Cardiac fibroblast (primary cell): Measurements from ENCODE around the gene DLG5.
A peak's percentile ranks its signal among the peaks of the same experiment; 100 is the strongest.

Experiments
- DNase-seq, 2 donors: peaks; one replicate each; pipeline versions ENCODE4 v3.0.0 to v3.0.0-alpha.2; 2010; ENCODE audit warnings: low read depth in 2 of 2
- H3K4me3 ChIP-seq, 2 donors: replicated peaks in 1 of 2; 1 replicate in 1 of 2; 2 replicates in 1 of 2; pipeline ENCODE4 v1.5.1; 2011; ENCODE audit warnings: low read depth in 2 of 2, low read length in 2 of 2, mild to moderate bottlenecking in 2 of 2, moderate library complexity in 1 of 2
- CTCF ChIP-seq: IDR thresholded peaks from one replicate; pipeline ENCODE4 v1.5.1; 2011; ENCODE audit warnings: low read depth, mild to moderate bottlenecking, low read length, inconsistent platforms

Gene DLG5

GRCh38 chr10:77866598-77866997, 60.0 kb downstream of the DLG5 start:
- no peak for DNase-seq
- H3K4me3 ChIP-seq, result no peak overlapping the region
- no peak for TF ChIP-seq CTCF

- TF ChIP-seq CTCF, result no peak
- no peak for DNase-seq
- H3K4me3 ChIP-seq, result no peak overlapping the region
Measured at GRCh38 chr10:77865580-77866324, 60.8 kb downstream of the DLG5 start.

GRCh38 chr10:77864151-77864851, 62.3 kb downstream of the DLG5 start:
- DNase-seq, result no peak
- no peak overlapping the region for H3K4me3 ChIP-seq
- no peak for TF ChIP-seq CTCF

DNA sequence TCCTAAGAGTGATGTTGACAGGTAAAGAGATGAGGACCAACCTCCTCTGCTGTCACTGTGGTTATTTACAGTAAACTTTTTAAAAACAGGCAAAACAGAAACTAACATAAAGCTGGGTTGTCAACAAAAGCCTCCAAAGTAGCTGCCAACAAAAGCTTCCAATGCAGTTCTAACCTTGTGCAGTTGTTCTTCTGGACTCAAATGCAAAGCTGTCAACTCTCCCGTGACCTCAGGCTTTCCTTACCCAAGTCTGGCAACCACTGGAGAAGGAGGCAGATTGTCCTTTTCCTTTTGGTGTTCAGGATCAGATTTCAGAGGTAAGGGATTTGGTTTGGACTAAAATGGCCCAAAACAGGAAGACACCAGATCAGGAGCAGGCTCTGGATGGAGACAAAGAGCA, 63.1 kb downstream of the DLG5 start:
- peak in 1 of 2 donors; percentile 51 for DNase-seq
- H3K4me3 ChIP-seq, result no peak overlapping the region
- TF ChIP-seq CTCF, result no peak

DNA sequence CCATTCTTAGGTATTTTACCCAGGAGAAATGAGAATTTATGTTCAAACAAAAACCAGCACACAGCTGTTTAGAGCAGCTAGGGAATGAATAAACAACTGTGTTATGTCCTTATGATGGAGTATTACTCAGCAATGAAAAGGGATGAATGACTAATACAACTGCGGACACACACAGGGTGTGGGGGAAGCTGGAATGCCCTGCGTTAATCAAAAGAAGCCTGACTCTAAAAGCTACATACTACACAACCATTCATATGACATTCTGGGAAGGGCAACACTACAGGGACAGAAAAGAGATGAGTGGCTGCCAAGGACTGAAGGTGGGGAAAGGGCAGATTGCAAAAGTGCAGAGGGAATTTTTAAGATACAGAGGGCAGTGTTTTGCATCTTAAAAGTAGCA, 64.0 kb downstream of the DLG5 start:
- no peak for TF ChIP-seq CTCF
- H3K4me3 ChIP-seq, result no peak overlapping the region
- peak in 1 of 2 donors; percentile 57 for DNase-seq

- no peak for TF ChIP-seq CTCF
- H3K4me3 ChIP-seq, result no peak overlapping the region
Measured at GRCh38 chr10:77861366-77861765, 65.2 kb downstream of the DLG5 start.

GRCh38 chr10:77859865-77860282, 66.7 kb downstream of the DLG5 start:
- TF ChIP-seq CTCF, result no peak
- H3K4me3 ChIP-seq, result no peak overlapping the region
- DNase-seq, result no peak

More at GRCh38 chr10:77861366-77861765, 65.2 kb downstream of the DLG5 start:
- DNase-seq, result no peak
